MM.1S (cell line): ENCODE data around the gene DPH1.

ENCODE experiments used
- EZH2 ChIP-seq: fragments of 300-600 bp; sonication (generic); optimal IDR thresholded peaks from 2 replicates; pipeline ENCODE3; 2017; ENCODE audit warnings: low read depth, mild to moderate bottlenecking, antibody characterized with exemption, low read length, mixed read lengths
- EZH2phosphoT487 ChIP-seq: fragments of 300-600 bp; sonication (generic); IDR thresholded peaks from 2 replicates; pipeline ENCODE4 v1.6.1; 2018; ENCODE audit warnings: antibody characterized with exemption, low read length

DNA sequence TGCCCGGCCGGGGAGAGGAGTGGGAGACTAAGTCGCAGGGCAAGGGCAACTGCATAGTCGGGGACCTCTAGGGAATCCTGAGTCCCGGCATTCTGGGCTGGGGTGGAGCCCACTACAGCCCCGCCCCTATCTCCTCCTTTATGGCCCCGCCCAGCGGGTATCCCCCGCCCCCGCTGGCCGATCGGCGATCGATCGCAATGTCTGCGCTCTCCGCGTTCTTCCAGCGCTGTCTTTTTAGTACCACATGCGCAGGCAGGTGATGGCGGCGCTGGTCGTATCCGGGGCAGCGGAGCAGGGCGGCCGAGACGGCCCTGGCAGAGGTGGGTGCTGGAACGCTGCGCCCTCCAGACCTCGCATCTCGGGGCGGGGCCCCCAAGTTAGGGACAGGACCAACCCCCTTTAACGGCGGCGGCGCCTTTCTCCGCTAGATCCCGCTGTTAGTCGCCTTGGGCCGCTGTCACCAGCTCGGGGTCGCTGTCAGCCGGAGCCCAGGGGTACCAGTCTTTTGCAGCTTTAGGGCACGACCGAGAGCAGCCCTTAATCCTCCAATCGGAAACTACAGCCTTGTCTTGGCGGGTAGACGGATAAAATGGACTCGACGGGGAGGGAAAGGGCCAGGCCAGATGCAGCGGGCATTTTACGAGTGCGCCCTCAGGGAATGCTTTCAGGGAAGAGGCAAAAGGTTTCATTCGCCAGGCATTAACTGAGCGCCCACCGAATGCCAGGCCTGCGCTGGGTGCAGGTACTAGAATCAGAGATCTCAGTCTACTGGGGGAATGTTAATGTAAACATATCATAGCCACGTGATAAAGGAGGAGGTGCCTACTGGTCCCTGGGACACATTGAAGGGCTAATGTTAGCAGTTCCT, at the start of gene DPH1:
- TF ChIP-seq EZH2 (no peak), EZH2phosphoT487 (no peak)
